ENCODE results near the gene SIN3A.

DNA sequence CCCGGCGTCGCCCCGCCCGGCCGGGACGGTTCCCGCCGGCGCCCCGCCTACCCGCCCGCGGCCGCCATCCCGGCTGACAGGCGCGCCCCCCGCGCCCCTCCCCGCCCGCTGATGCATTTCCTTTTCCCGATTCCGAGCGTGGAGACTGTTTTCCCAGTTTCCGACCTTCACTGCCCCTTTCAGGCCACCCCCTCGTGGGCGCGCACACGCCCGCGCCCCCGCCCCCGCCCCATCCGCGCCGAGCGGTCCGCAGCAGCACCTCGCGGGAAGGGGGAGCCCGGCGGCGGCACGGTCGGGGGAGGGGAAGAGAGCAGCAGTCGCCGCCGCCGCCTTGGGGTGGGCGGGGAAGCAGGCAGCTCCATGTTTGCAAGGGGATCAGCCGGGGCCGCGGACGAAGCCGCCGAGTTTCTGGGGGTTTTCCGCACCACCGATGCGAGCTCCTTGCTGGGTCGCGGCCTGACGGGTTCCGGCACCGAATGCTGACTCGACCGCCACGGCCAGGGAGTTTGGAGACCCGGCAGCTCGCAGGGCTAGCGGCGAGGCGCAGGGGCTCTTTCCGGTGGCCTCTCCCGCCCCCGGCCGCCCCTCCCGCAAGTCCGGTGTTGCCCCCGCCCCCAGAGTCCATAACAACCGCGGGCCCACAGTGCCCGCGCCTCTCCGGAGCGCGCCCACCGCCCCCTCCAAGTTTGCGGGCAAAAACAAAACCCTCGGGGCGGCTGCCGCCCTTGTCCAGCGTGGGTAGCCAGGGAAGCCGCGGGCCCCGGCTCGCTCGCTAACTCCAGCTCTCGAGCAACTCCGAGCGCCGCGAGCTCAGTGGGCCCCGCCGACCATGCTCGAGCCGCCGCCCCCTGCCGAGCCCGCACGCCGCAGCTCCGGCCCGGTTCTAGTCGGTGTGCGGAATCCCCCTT is 3.2 kb upstream of the SIN3A start:
- no peak for TF ChIP-seq EZH2 (IDR thresholded peaks at IDR 0.05; ENCODE audit: insufficient read depth, low read length)
- TF ChIP-seq, protein P1, sequence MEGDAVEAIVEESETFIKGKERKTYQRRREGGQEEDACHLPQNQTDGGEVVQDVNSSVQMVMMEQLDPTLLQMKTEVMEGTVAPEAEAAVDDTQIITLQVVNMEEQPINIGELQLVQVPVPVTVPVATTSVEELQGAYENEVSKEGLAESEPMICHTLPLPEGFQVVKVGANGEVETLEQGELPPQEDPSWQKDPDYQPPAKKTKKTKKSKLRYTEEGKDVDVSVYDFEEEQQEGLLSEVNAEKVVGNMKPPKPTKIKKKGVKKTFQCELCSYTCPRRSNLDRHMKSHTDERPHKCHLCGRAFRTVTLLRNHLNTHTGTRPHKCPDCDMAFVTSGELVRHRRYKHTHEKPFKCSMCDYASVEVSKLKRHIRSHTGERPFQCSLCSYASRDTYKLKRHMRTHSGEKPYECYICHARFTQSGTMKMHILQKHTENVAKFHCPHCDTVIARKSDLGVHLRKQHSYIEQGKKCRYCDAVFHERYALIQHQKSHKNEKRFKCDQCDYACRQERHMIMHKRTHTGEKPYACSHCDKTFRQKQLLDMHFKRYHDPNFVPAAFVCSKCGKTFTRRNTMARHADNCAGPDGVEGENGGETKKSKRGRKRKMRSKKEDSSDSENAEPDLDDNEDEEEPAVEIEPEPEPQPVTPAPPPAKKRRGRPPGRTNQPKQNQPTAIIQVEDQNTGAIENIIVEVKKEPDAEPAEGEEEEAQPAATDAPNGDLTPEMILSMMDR (IDR thresholded peaks at IDR 0.05; ENCODE audit: insufficient read depth, low read depth, low read length) = no peak
